ENCODE data around the gene MLEC. TPM values are rescaled to one million over a fixed set of nuclear protein-coding genes. Genes with fewer than 3 reads are reported as not detected.

The MLEC gene
- total RNA-seq, 1 experiment from 2014 or later, result 181 TPM

GRCh38 chr12:120668091-120668867 is 18.7 kb upstream of the MLEC start:
- Histone ChIP-seq H2BK5ac (ENCODE audit: insufficient read length, low read length) (no peak overlapping the region), H3K27me3 (ENCODE audit: insufficient read depth, low read length) (no peaks in the 10 kb centered on the region), H3K56ac (ENCODE audit: insufficient read length, low read depth, low read length) (no peak overlapping the region), H3K14ac (ENCODE audit: insufficient read depth, low read length) (no peak overlapping the region), H3K4ac (ENCODE audit: low read depth, low read length) (no peak overlapping the region), H4K91ac (ENCODE audit: insufficient read length, low read depth, low read length) (no peak overlapping the region), H3K27ac (ENCODE audit: insufficient read length, low read depth, low read length) (no peak overlapping the region), H4K8ac (replicated peaks; ENCODE audit: insufficient read length, low read depth, low read length) (no peak overlapping the region), H2BK12ac (ENCODE audit: insufficient read length, low read depth, low read length) (no peak overlapping the region), H3K9me3 (ENCODE audit: control insufficient read depth, low read depth, low read length) (no peaks in the 10 kb centered on the region), H3K79me1 (ENCODE audit: insufficient read depth, low read depth, low read length, poor library complexity, severe bottlenecking) (no peaks in the 10 kb centered on the region), H2BK15ac (ENCODE audit: low read depth, low read length) (no peak overlapping the region), H2BK120ac (ENCODE audit: low read depth, low read length, poor library complexity, severe bottlenecking) (no peak overlapping the region), H2AK5ac (ENCODE audit: insufficient read length, low read length) (no peak overlapping the region), H2BK20ac (ENCODE audit: low read depth, low read length, poor library complexity, severe bottlenecking) (no peak overlapping the region), H3K23me2 (ENCODE audit: insufficient read length, low read depth, low read length, poor library complexity, severe bottlenecking) (no peaks in the 10 kb centered on the region), H2AFZ (ENCODE audit: low read length) (no peak overlapping the region), H3K9ac (ENCODE audit: extremely low read depth, insufficient read length, low read length) (no peak overlapping the region), H4K5ac (ENCODE audit: insufficient read length, low read depth, low read length) (no peak overlapping the region), H3T11ph (ENCODE audit: low read length) (no peak overlapping the region), H3K23ac (ENCODE audit: insufficient read length, low read depth, low read length) (no peak overlapping the region), H3K4me1 (ENCODE audit: insufficient read depth, low read length) (peaks cover 2% of the 10 kb centered on the region; the same call in 1 of the 2 replicates), H3K79me2 (ENCODE audit: insufficient read depth, low read length) (no peaks in the 10 kb centered on the region), H3K18ac (ENCODE audit: insufficient read length, low read depth, low read length) (no peak overlapping the region), H3K4me2 (ENCODE audit: insufficient read depth, insufficient read length, low read length) (peak overlapping the region; percentile 12), H4K20me1 (ENCODE audit: control insufficient read depth, insufficient read depth, insufficient read length) (no peaks in the 10 kb centered on the region)
- no peaks in the 10 kb centered on the region for H3K9me3 Mint-ChIP-seq
- H3K27me3 Mint-ChIP-seq (ENCODE audit: low read depth), result no peaks in the 10 kb centered on the region; the same call in 1 of the 2 replicates
- peak overlapping the region in 2 of 3 experiments; percentile 80 to 91; a peak in 6 of 7 replicates for H3K27ac Mint-ChIP-seq
- TF ChIP-seq CTCF (conservative IDR thresholded peaks at IDR 0.05), result no peak
- no CpG with 5 or more reads among the region's 20 CpGs for WGBS (ENCODE audit: extremely low coverage, insufficient read length, low lambda C conversion rate)
- DNase-seq, result peak; percentile 75
- no peaks in the 10 kb centered on the region; a peak in 1 of 7 replicates for H3K36me3 Mint-ChIP-seq (ENCODE audit: insufficient read depth in 1 of 3, low read depth in 3 of 3)
- H3K4me3 Mint-ChIP-seq, result peak overlapping the region; percentile 15 to 30; a peak in 3 of 5 replicates
- peaks cover 34% of the 10 kb centered on the region in 2 experiments for H3K4me1 Mint-ChIP-seq
